Hair follicular keratinocyte (primary cell): ENCODE measurements around the gene C6orf62. TPM values are rescaled to one million over a fixed set of nuclear protein-coding genes. Genes with fewer than 3 reads are reported as not detected.

Experiments
- total RNA-seq: library from RNA; depleted of rRNA; stranded (reverse); fragments of >200 nt; gene quantifications from 2 replicates; pipeline ENCODE4 v1.2.3, GENCODE V29; 2015

C6orf62 gene
- total RNA-seq: 48.2 and 65.8 TPM in 2 replicates

DNA sequence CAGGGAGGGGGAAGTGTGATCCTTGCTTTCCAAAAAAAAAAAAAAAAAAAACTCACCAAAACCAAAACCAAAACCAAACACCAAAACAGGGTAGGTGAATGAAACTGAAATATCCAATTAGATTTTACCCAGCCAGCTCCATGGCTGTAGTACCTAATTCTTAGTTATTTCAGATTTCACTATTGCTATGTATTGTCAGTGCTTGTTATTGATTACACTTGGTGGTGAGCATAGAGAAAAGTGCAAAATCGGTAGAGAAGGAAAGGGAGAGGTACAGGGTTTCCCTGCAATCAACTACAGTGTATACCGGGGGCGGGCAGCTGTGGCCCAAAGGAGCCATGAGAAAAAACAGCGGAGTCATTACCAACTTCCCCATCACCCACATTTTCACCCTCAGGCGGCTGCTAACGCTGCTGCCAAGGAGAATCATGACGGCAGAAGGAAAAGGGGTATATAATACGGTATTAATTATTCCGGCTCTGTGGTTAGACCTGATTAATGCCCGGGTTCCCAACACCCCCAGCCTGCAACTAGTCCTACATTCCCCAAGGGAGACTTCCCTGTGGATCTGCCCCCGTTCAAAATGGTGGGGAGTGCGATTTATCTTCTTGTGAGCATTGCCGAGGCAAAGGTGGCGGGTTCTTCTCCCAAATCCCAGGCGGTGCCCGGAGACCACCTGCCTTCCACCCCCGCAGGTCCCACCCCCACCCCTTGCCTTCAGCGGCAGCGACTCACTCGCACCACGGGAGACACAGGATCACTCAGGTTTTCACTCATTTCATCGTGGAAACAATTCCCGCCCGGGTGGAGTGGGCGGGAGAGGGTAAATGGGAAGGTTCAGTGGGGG lies at the start of gene C6orf62:
TSS of gene C6orf62 (minus strand) at position 30 of the 847 bp plus-strand sequence. CDS start 486 bp downstream, outside the sequence.

DNA sequence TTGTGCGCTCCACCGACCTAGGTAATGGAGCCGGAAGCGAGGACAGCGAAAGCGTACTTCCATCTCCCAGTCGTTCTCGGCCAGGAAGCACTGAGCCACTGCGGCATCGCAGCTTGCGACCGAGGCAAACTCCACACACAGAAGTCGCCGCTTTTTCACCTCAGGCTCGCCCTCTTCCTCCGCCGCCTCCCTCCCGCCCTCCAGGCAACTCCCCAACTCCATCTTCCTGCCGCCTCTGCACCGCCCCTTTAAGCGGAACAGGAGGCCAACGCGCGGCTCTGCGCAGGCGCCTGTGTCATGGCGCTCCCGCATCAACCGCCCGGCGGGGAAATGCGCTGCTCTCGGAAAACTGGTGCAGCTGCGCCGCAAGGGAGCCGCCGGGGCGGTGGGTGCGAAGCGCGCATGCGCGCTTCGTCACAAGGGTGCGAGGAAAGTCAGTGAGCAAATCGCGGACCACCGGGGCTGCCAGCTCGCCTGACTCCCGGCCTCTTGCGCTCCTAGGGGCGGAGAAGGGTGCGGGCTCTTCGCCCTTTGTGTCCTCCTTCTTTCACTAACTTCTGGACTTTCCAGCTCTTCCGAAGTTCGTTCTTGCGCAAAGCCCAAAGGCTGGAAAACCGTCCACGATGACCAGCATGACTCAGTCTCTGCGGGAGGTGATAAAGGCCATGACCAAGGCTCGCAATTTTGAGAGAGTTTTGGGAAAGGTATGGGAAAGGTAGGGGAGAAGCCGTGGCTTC lies 52.1 kb downstream of the C6orf62 start, which contains the start of the genes ACOT13 and TDP2:
TSS of gene ACOT13 (plus strand) at position 437 of the 737 bp plus-strand sequence. CDS start at position 624, 187 bp downstream.
TSS of gene TDP2 (minus strand) at position 259 of the 737 bp plus-strand sequence. CDS start at position 222, 37 bp downstream.

Other genes starting within 250 kb of the C6orf62 start
- gene GPLD1, start 229.6 kb downstream of the C6orf62 start, total RNA-seq: 0.31 TPM in 1 of 2 replicates, not detected in the other
- gene ALDH5A1, start 224.2 kb downstream of the C6orf62 start, total RNA-seq: under 0.01 and 0.62 TPM in 2 replicates
- under 0.01 TPM in 1 of 2 replicates, not detected in the other for gene KIAA0319, start 73.0 kb downstream of the C6orf62 start, total RNA-seq
- gene TDP2, start 52.3 kb downstream of the C6orf62 start, total RNA-seq: 15.4 and 21.4 TPM in 2 replicates
- 9.2 and 14.5 TPM in 2 replicates for gene ACOT13, start 52.1 kb downstream of the C6orf62 start, total RNA-seq
- 21.7 and 43.6 TPM in 2 replicates for gene GMNN, start 55.8 kb upstream of the C6orf62 start, total RNA-seq
- not detected in 2 replicates for gene ARMH2, start 79.8 kb upstream of the C6orf62 start, total RNA-seq
- gene RIPOR2, start 216.8 kb upstream of the C6orf62 start, total RNA-seq: not detected in 2 replicates